Left lung (tissue), 10 donors: ENCODE measurements around the gene HEPACAM2. TPM values are rescaled to one million over a fixed set of nuclear protein-coding genes. Genes with fewer than 3 reads are reported as not detected.
A peak's percentile ranks its signal among the peaks of the same experiment; 100 is the strongest.

Experiments used
- ATAC-seq: fragments of 200-7000 bp; cut with Tn5 transposase; one replicate; pipeline ENCODE4 v1.9.1; 2020; ENCODE audit warnings: moderate library complexity
- DNase-seq, 4 donors: peaks; one replicate each; pipeline ENCODE4 v3.0.0-alpha.2; 2013 to 2020
- H3K27ac ChIP-seq, 2 donors: fragments of 200-600 bp; sonication (generic) in 1 of 2; one replicate each; pipeline versions ENCODE4 v1.5.0 to v1.8.0; 2020 to 2021
- H3K27me3 ChIP-seq, 2 donors: fragments of 200-600 bp; sonication (generic) in 1 of 2; one replicate each; pipeline versions ENCODE4 v1.5.0 to v1.8.0; 2020 to 2021
- H3K36me3 ChIP-seq, 2 donors: fragments of 200-600 bp; sonication (generic) in 1 of 2; one replicate each; pipeline versions ENCODE4 v1.5.0 to v1.8.0; 2020 to 2021
- H3K4me1 ChIP-seq, 2 donors: fragments of 200-600 bp; one replicate each; pipeline ENCODE4 v1.8.0; 2021
- H3K4me3 ChIP-seq, 2 donors: fragments of 200-600 bp; sonication (generic) in 1 of 2; one replicate each; pipeline versions ENCODE4 v1.5.0 to v1.8.0; 2020 to 2021; ENCODE audit warnings: mild to moderate bottlenecking in 1 of 2
- H3K9me3 ChIP-seq, 2 donors: fragments of 200-600 bp; sonication (generic) in 1 of 2; one replicate each; pipeline versions ENCODE4 v1.5.0 to v1.8.0; 2020 to 2021
- intact Hi-C, 2 donors: fragments of 100-400 bp; cut with DNase I; formaldehyde crosslinking; loops; one replicate each; pipeline versions ENCODE4 v1.11.2 to v1.14.2; 2022
- polyA plus RNA-seq, 6 donors: library from polyadenylated mRNA; unstranded; fragments of 120-200 nt; gene quantifications; one replicate each; pipeline ENCODE4 v1.2.1, GENCODE V29; 2013; ENCODE audit not compliant: insufficient read length in 6 of 6
- total RNA-seq, 2 donors: library from RNA; stranded (reverse); fragmentation: NEBNext Ultra II Directional; extraction: Animal tissue kit (Norgen Biotek cat#: 25700); gene quantifications; one replicate each; pipeline ENCODE4 v1.2.1, GENCODE V29; 2021
- TF ChIP-seq, protein P1 (sequence below), 2 donors: fragments of 200-600 bp; sonication (generic) in 1 of 2; IDR thresholded peaks; one replicate each; pipeline versions ENCODE4 v1.5.0 to v1.8.0; 2021; ENCODE audit warnings: antibody characterized with exemption in 2 of 2
- donor health status: DM: no; HTN: yes; CAD: no.
- donor health status: DM: no; HTN: no; CAD: no.

Gene HEPACAM2
- total and polyA plus RNA-seq, 8 donors, result 1.0 to 4.6 (median 2.4) TPM; not detected in 2

DNA sequence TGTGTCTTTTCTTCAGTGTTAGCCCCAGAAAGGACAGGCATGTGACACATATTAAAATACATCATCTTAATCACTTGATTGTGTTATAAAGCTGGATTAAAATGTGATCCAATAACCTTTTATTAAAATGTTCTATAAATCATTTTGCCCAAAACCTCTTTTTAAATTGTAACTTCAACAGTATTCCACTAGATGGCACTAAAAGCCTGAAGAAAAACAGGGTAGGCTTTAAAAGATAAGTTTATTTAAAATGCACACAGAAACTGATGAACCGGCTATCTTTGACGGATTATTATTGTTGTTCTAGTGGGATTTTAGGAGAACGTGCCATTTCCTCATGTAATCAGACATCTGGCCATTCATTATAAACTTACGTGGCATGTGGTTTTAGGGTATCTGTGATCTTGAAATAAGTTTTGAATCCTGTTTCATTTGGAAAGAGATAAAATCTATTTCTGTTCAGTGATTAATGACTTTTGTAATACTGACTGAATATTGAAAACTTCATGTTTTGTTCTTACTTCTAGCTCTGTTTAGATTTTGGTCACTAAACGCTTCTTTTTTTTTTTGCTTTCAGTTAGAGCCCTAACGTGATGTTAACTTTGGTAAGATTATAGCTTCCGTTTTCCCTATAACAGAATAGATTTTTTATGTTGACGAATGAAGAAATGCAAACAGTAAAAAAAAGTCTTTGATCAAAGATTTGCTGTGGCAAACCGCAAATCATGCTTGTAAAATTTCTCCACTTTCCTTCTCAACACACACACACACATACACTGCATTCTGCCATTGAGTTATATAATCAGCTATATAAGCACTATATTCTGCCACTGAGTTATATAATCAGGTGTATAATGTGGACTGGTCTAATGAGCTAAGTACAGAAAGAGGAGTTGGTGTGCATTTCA lies 19.5 kb upstream of the HEPACAM2 start:
- no peak overlapping the region for H3K27ac ChIP-seq
- intact Hi-C loops, result no loop called here
- H3K9me3 ChIP-seq, result no peaks in the 10 kb centered on the region
- TF ChIP-seq, protein P1, sequence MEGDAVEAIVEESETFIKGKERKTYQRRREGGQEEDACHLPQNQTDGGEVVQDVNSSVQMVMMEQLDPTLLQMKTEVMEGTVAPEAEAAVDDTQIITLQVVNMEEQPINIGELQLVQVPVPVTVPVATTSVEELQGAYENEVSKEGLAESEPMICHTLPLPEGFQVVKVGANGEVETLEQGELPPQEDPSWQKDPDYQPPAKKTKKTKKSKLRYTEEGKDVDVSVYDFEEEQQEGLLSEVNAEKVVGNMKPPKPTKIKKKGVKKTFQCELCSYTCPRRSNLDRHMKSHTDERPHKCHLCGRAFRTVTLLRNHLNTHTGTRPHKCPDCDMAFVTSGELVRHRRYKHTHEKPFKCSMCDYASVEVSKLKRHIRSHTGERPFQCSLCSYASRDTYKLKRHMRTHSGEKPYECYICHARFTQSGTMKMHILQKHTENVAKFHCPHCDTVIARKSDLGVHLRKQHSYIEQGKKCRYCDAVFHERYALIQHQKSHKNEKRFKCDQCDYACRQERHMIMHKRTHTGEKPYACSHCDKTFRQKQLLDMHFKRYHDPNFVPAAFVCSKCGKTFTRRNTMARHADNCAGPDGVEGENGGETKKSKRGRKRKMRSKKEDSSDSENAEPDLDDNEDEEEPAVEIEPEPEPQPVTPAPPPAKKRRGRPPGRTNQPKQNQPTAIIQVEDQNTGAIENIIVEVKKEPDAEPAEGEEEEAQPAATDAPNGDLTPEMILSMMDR (IDR thresholded peaks at IDR 0.05), result peak; percentile 44 to 48
- peak; percentile 50 for ATAC-seq
- H3K27me3 ChIP-seq, result no peaks in the 10 kb centered on the region
- peaks cover 0 to 4% of the 10 kb centered on the region in 2 donors for H3K4me1 ChIP-seq
- no peak overlapping the region for H3K4me3 ChIP-seq
- H3K36me3 ChIP-seq, result peaks cover 0 to 3% of the 10 kb centered on the region in 2 donors
- DNase-seq, result peak in 1 of 4 donors; percentile 17

DNA sequence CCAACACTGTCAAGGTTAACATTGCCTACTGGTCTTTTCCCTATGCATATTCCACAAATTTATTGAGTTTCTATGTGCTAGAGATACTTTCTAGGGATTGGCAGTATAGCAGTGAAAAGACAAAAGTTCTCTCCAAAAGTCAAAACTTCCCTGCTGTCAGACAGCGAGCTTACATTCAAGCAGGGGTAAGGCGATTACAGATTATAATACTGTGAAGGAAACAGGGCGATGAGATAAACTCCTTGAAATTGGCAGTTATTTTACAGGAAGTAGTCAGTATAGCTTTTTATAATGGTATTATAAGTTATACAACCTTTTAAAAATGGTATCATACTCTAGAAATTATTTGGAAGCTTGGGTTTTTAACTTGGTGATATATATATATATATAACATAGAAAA lies 15.8 kb upstream of the HEPACAM2 start:
- Histone ChIP-seq H3K4me3 (no peak overlapping the region), H3K9me3 (no peaks in the 10 kb centered on the region), H3K4me1 (peaks cover 0 to 4% of the 10 kb centered on the region in 2 donors), H3K36me3 (peaks cover 0 to 6% of the 10 kb centered on the region in 2 donors), H3K27ac (no peak overlapping the region), H3K27me3 (no peaks in the 10 kb centered on the region)
- no peak for DNase-seq
- ATAC-seq, result no peak
- TF ChIP-seq, protein P1 (IDR thresholded peaks at IDR 0.05), result no peak
- intact Hi-C loops, result no loop called here

DNA sequence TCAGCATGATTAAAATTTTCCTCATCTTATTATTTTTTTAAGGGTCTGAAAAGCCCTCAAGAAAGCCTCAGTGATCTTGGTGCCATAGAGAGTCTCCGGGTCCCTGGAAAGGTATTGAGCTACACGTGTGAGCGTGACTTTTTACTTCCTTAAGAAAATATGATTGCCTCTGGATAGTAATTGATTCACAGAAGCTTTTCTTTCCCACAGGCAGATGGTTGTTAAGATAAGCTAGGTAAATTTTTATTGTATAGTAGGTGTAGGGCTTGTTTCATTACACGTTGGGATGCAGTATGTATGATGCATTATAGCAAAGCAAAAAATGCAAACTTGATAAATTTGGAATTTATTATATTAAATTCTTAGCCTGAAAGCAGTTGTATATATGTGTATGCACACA lies 13.6 kb upstream of the HEPACAM2 start:
- DNase-seq (no peak), ATAC-seq (no peak)

DNA sequence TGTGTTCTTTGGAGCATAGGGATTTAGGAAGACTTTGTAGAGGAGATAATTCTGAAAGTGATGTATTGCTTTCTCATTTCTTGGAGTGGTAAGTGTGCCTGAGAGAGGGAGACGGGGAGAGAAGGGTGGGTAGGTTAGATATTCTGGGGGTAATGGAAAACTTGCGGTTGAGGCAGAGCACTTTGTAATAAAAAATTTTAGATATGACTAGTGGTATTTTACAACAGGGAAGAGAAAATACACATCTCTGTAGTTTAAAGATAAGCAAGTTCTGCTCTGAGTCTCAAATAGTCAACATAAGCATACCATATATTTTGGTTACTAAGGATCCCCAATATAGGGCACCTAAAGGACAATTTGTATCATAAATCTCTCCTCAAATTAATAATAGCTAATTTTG lies 12.5 kb upstream of the HEPACAM2 start:
- ATAC-seq (no peak), DNase-seq (no peak)
- no peak overlapping the region for H3K27ac ChIP-seq
- no peaks in the 10 kb centered on the region for H3K27me3 ChIP-seq
- no peak overlapping the region for H3K4me3 ChIP-seq
- H3K36me3 ChIP-seq, result peaks cover 0 to 6% of the 10 kb centered on the region in 2 donors
- peaks cover 0 to 3% of the 10 kb centered on the region in 2 donors for H3K4me1 ChIP-seq
- intact Hi-C loops, result no loop called here
- TF ChIP-seq, protein P1 (IDR thresholded peaks at IDR 0.05), result no peak
- H3K9me3 ChIP-seq, result no peaks in the 10 kb centered on the region

More for the DNA sequence above, 13.6 kb upstream of the HEPACAM2 start:
- Histone ChIP-seq H3K27ac (no peak overlapping the region), H3K4me3 (no peak overlapping the region), H3K9me3 (no peaks in the 10 kb centered on the region), H3K36me3 (peaks cover 0 to 6% of the 10 kb centered on the region in 2 donors), H3K27me3 (no peaks in the 10 kb centered on the region), H3K4me1 (no peaks in the 10 kb centered on the region)
- TF ChIP-seq, protein P1 (IDR thresholded peaks at IDR 0.05), result no peak
- intact Hi-C loops, result no loop called here

DNA sequence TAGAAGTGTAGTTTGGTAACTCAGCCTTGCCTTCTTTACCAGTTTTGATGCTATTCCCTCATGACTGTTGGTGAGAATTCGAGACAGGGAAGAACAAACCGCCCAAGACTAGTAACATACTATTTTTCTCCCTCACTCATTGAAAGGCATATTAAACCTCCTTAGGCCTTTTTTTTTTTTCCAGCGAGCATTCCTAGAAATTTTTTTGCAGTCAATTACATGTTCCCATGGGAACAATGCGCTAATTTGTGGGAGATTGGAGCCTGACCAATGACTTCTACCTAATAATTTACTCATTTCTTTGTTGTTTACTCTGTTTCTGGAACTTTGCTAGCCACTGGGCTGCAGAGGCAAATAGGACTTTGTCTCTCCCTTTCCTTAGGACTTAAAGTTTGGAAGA lies 11.9 kb upstream of the HEPACAM2 start:
- intact Hi-C loops, result no loop called here
- H3K9me3 ChIP-seq, result no peaks in the 10 kb centered on the region
- H3K4me1 ChIP-seq, result peaks cover 0 to 10% of the 10 kb centered on the region in 2 donors
- no peak for DNase-seq
- H3K36me3 ChIP-seq, result peaks cover 0 to 6% of the 10 kb centered on the region in 2 donors
- no peaks in the 10 kb centered on the region for H3K27me3 ChIP-seq
- TF ChIP-seq, protein P1 (IDR thresholded peaks at IDR 0.05), result no peak
- ATAC-seq, result no peak
- H3K27ac ChIP-seq, result no peak overlapping the region
- H3K4me3 ChIP-seq, result no peak overlapping the region
